Measurements from ENCODE around the gene ENOX1.

DNA sequence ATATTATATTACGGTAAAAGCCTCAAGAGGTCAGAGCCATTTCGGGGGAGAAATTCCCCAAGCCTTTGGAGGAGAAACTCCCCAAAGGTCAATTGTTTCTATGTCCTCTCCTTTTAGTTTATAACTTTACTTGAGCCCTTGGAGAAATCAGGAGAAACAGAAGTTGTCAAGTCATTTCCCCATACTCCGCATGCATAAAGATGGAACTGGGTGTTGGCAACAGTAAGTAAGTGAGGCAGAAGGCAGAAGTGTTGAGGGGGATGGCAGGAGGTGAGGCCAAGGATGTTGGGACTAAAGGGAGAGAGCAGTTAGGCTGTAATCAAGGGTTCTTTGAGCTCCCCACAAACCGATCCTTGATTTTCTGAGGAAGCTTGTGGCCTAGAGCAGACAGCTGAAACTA lies 307.9 kb downstream of the ENOX1 start:
- TF ChIP-seq MTF1 (CRISPR knock-in tag; IDR thresholded peaks at IDR 0.05; ENCODE audit: borderline replicate concordance) (no peak), FOXM1 (IDR thresholded peaks at IDR 0.05; ENCODE audit: low read depth) (no peak), FOXM1 (CRISPR knock-in tag; IDR thresholded peaks at IDR 0.05; ENCODE audit: low read depth) (no peak), RNF2 (IDR thresholded peaks at IDR 0.05) (no peak), JUN (IDR thresholded peaks at IDR 0.05; ENCODE audit: borderline replicate concordance, low read depth, low read length) (no peak), JUN (CRISPR knock-in tag; IDR thresholded peaks at IDR 0.05; ENCODE audit: borderline replicate concordance) (no peak), RCOR1 (IDR thresholded peaks at IDR 0.05; ENCODE audit: borderline replicate concordance in 1 of 2, low read depth in 2 of 2, low read length in 2 of 2) (no peak), BDP1 (IDR thresholded peaks at IDR 0.05; ENCODE audit: insufficient read depth, insufficient read length) (no peak), MCM5 (IDR thresholded peaks at IDR 0.05; ENCODE audit: low read depth) (no peak), XRCC5 (IDR thresholded peaks at IDR 0.05; ENCODE audit: low read depth, low read length) (no peak), ESRRA (IDR thresholded peaks at IDR 0.05; ENCODE audit: borderline replicate concordance, low read depth) (no peak), FOXJ3 (CRISPR knock-in tag; IDR thresholded peaks at IDR 0.05) (no peak), YY1 (IDR thresholded peaks at IDR 0.05; ENCODE audit: borderline replicate concordance in 1 of 3, control insufficient read depth in 1 of 3, extremely low read depth in 1 of 3, insufficient read depth in 3 of 3, insufficient read length in 1 of 3, insufficient replicate concordance in 2 of 3, low read depth in 1 of 3, low read length in 2 of 3) (no peak)
- TF ChIP-seq, protein P1, sequence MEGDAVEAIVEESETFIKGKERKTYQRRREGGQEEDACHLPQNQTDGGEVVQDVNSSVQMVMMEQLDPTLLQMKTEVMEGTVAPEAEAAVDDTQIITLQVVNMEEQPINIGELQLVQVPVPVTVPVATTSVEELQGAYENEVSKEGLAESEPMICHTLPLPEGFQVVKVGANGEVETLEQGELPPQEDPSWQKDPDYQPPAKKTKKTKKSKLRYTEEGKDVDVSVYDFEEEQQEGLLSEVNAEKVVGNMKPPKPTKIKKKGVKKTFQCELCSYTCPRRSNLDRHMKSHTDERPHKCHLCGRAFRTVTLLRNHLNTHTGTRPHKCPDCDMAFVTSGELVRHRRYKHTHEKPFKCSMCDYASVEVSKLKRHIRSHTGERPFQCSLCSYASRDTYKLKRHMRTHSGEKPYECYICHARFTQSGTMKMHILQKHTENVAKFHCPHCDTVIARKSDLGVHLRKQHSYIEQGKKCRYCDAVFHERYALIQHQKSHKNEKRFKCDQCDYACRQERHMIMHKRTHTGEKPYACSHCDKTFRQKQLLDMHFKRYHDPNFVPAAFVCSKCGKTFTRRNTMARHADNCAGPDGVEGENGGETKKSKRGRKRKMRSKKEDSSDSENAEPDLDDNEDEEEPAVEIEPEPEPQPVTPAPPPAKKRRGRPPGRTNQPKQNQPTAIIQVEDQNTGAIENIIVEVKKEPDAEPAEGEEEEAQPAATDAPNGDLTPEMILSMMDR (IDR thresholded peaks at IDR 0.05 in 2 of 3, conservative IDR thresholded peaks at IDR 0.05 in 1 of 3; ENCODE audit: insufficient read depth in 2 of 3, low read depth in 1 of 3, low read length in 3 of 3), result no peak
- TF ChIP-seq, protein P2, sequence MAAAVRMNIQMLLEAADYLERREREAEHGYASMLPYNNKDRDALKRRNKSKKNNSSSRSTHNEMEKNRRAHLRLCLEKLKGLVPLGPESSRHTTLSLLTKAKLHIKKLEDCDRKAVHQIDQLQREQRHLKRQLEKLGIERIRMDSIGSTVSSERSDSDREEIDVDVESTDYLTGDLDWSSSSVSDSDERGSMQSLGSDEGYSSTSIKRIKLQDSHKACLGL (CRISPR knock-in tag; IDR thresholded peaks at IDR 0.05; ENCODE audit: borderline replicate concordance, poor library complexity, severe bottlenecking), result no peak
